ENCODE measurements around the gene RNF186. TPM values are rescaled to one million over a fixed set of nuclear protein-coding genes. Genes with fewer than 3 reads are reported as not detected.
"Not testable (repeated sequence)": the region's sequence is repeated elsewhere in the genome, so short reads cannot be mapped to it uniquely, and the experiment has no call there.

Gene RNF186
- total RNA-seq: not detected
- long read RNA-seq: 0 reads

- no peak for DNase-seq (ENCODE audit: low spot score)
- intact Hi-C loops (cut with DNase I): no loop called here
Measured at GRCh38 chr1:19814681-19815503, at the start of gene RNF186. RNF186 (minus strand) TSS chr1:19815283; CDS start chr1:19815101, 182 bp downstream.

- intact Hi-C loops (cut with DNase I): no loop called here
- DNase-seq (ENCODE audit: low spot score): no peak
Measured at GRCh38 chr1:19864570-19865160, 49.6 kb upstream of the RNF186 start.

DNA sequence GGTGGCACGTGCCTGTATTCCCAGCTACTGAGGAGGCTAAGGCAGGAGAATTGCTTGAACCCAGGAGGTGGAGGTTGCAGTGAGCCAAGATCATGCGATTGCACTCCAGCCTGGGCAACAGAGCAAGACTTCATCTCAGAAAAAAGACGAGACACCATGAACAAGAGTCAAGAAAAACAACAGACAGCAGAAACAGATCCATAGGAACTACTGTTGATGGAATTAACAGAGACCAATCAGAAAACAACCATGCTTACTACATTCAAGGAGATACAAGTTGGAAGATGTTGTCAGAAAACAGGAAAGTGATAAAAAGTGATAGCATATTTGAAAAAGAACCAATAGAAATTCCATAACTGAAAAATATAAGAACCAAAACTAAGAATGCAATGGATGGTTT is 47.9 kb upstream of the RNF186 start:
- intact Hi-C loops (cut with DNase I): no loop called here
- DNase-seq (ENCODE audit: low spot score): no peak

GRCh38 chr1:19861842-19862530 is 46.9 kb upstream of the RNF186 start:
- DNase-seq (ENCODE audit: low spot score): no peak
- intact Hi-C loops (cut with DNase I): no loop called here

GRCh38 chr1:19861034-19861433 is 46.0 kb upstream of the RNF186 start:
- intact Hi-C loops (cut with DNase I): no loop called here
- DNase-seq (ENCODE audit: low spot score): no peak

- intact Hi-C loops (cut with DNase I): no loop called here
- DNase-seq (ENCODE audit: low spot score): no peak
Measured at GRCh38 chr1:19860418-19860817, 45.3 kb upstream of the RNF186 start.

DNA sequence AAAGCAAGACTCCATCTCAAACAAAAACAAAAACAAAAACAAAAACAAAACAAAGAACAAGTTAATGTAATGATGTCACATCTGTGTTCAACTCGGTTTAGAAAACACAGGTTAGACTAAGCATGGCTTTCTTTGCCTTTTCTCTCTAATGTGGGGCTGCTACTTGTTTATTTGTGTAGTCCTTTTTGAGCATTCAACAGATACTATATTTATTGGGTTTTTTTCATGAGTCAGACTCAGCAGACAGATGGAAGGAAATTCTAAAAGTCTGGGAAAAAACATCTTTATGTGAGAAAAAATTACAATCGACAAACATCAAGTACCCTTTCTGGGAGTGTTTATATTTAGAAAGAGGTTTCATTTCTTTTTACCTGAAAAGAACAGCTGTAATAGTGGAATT is 44.8 kb upstream of the RNF186 start:
- DNase-seq (ENCODE audit: low spot score): no peak
- intact Hi-C loops (cut with DNase I): no loop called here

DNA sequence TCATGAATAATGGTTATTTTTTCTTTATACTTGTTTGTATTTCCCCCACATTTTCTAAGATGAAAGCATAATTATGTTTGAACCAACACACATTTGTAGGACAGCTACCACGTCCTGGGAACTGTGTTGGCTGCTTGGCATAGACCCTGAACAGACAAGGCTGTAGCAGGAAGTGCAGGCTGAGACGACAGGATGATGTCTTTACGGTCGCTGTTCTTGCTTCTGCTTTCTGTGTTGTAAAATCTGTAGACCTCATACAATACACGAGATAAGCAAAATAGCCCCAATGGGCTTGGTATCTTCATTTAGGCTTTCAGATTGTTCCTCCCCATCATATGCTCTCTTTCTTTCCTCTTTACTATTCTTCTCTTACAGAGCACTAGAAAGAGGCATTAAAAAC is 43.8 kb upstream of the RNF186 start:
- no peak for DNase-seq (ENCODE audit: low spot score)
- intact Hi-C loops (cut with DNase I): no loop called here

DNA sequence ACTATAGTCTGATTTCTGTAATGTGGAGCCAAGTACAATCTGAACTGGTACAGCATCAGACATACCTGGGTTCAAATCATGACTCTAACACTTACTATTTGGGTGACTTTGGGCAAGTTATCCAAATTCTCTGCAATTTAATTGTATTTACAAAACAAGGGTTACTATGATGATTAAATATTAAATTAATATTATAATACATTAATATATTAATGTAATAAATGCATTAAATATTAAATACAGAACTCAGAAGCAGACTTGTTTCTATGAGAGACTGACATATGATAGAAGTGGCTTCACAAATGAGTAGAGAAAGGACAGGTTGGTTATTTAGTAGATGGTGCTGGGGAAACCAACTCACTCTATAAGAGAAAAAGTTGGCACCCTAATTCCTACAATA is 39.8 kb upstream of the RNF186 start:
- DNase-seq (ENCODE audit: low spot score): no peak
- intact Hi-C loops (cut with DNase I): no loop called here

DNA sequence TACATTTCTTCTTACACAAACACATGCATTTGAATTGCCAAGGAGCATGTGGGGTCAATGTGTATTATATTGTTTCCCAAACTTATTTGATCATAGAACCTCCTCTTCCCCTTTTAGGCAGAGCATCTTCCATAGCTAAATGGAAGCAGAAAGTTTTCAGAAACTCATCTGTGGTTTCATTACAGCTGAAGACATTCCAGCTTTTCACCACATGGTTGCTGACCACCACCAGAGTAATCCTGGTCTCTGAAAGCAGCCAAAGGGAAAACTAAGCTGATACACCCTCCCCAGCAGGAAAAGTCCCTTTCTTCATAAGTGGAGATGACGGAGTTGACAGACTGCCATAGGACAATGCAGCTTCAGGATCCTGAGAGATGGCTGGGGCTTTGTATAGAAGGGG is 37.0 kb upstream of the RNF186 start:
- intact Hi-C loops (cut with DNase I): no loop called here
- no peak for DNase-seq (ENCODE audit: low spot score)

GRCh38 chr1:19850214-19850613 is 35.1 kb upstream of the RNF186 start:
- intact Hi-C loops (cut with DNase I): no loop called here
- DNase-seq (ENCODE audit: low spot score): no peak

GRCh38 chr1:19849307-19849706 is 34.2 kb upstream of the RNF186 start:
- intact Hi-C loops (cut with DNase I); DNase-seq (ENCODE audit: low spot score): not testable (repeated sequence)

GRCh38 chr1:19847334-19847733 is 32.3 kb upstream of the RNF186 start:
- DNase-seq (ENCODE audit: low spot score); intact Hi-C loops (cut with DNase I): not testable (repeated sequence)

- no peak for DNase-seq (ENCODE audit: low spot score)
- intact Hi-C loops (cut with DNase I): no loop called here
Measured at GRCh38 chr1:19846338-19846737, 31.3 kb upstream of the RNF186 start.

DNA sequence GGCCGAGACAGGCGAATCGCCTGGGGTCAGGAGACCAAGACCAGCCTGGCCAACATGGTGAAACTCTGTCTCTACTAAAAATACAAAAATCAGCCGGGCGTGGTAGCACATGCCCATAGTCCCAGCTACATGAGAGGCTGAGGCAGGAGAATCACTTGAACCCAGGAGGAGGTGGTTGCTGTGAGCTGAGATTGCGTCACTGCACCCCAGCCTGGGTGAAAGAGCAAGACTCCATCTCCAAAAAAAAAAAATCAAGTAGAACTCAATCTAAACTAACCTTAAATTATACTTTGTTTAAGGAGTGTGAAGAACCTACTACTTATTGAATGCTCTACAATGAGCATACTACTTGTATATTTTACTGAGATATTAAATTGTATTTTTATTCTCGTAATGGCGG is 30.5 kb upstream of the RNF186 start:
- DNase-seq (ENCODE audit: low spot score): no peak
- intact Hi-C loops (cut with DNase I): no loop called here

DNA sequence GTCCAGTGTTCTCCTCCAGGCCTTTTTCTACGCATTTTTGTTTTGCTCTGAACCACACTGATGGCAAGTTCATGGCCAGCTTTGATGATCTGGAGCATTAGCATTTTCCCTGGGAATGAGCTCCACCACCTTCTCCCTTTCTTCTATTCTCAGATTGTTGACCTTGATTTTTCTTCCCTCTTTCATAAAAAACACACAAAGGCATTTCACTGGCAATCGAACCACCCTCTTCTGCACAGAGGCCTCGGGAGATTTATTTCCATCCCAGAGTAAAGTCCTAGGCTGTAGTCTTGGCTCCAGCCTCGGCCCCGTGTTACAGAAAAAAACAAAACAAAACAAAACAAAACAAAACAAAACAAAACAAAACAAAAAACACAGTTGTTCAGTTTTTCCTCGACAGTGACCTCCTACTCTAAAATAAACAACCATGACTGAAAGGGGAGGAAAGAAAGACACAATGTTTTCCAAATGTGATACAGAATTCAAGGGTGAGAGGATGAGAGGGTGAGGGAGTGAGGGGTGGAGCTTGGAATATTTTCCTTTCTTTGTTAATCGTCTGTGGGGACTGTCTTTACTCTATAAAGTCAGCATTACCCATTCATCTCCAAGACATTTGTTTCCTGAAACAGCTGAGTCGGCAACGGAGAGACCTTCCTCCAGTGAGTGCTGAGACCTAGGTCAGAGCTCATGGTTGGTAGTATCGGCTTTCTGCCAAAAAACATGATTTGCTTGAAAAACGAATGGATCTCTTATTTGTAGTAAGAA is 29.8 kb upstream of the RNF186 start:
- intact Hi-C loops (cut with DNase I): no loop called here
- DNase-seq (ENCODE audit: low spot score): no peak

GRCh38 chr1:19840228-19840627 is 25.1 kb upstream of the RNF186 start:
- intact Hi-C loops (cut with DNase I): no loop called here
- DNase-seq (ENCODE audit: low spot score): no peak

DNA sequence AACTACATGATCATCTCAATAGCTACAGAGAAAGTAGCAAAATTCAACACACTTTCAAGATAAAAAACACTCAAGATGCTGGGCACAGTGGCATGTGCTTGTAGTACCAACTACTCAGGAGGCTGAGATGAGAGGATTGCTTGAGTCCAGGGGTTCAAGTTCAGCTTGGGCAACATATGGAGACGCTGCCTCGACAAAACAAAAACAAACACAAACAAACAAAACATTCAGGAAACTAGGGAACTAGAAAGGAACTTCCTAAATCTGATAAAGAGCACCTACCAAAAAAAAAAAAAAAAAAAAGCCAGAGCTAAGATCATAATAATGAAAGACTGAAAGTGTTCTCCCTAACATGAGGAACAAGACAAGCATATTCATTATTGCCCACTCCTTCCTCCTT is 22.8 kb upstream of the RNF186 start:
- no peak for DNase-seq (ENCODE audit: low spot score)
- intact Hi-C loops (cut with DNase I): no loop called here

GRCh38 chr1:19835578-19835977 is 20.5 kb upstream of the RNF186 start:
- intact Hi-C loops (cut with DNase I): no loop called here
- no peak for DNase-seq (ENCODE audit: low spot score)

- intact Hi-C loops (cut with DNase I): no loop called here
- DNase-seq (ENCODE audit: low spot score): no peak
Measured at GRCh38 chr1:19831441-19831840, 16.4 kb upstream of the RNF186 start.

Data from cardiac septum (tissue), 1 donor.